ENCODE data around the gene PTTG2.

The PTTG2 gene

DNA sequence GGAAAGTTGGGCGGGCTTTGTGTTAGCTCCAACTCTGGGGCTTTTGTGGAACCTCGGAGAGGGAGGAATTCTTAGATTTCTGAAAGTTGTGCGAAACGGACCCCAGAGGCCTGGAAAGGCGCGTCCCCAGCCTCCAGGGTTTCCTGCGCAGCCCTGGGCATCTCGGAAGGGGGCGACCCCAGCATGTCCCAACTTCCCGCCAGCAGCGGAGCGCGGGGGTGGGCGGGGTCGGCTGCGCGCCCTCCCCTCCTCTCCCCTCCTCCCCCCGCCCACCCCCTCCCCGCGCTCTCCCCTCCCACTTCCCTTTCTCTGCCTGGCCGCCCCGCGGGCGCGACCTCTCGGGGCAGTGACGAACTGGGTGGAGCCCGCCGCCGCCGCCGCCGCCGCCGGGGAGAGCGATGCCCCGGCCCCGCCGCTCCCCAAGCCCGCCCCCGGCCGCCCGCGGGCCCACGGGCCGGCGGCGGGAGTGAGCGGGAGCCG, 16.8 kb downstream of the PTTG2 start:
- peak overlapping the region; percentile 56 for H3K4me3 ChIP-seq (replicated peaks; ENCODE audit: low read depth, low read length)
- TF ChIP-seq, protein P1, sequence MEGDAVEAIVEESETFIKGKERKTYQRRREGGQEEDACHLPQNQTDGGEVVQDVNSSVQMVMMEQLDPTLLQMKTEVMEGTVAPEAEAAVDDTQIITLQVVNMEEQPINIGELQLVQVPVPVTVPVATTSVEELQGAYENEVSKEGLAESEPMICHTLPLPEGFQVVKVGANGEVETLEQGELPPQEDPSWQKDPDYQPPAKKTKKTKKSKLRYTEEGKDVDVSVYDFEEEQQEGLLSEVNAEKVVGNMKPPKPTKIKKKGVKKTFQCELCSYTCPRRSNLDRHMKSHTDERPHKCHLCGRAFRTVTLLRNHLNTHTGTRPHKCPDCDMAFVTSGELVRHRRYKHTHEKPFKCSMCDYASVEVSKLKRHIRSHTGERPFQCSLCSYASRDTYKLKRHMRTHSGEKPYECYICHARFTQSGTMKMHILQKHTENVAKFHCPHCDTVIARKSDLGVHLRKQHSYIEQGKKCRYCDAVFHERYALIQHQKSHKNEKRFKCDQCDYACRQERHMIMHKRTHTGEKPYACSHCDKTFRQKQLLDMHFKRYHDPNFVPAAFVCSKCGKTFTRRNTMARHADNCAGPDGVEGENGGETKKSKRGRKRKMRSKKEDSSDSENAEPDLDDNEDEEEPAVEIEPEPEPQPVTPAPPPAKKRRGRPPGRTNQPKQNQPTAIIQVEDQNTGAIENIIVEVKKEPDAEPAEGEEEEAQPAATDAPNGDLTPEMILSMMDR (IDR thresholded peaks at IDR 0.05; ENCODE audit: low read length, missing control alignments): no peak
- DNase-seq (ENCODE audit: low read depth): peak; percentile 72

- DNase-seq (ENCODE audit: low read depth): peak; percentile 77
- H3K4me3 ChIP-seq (replicated peaks; ENCODE audit: low read depth, low read length): peak overlapping the region; percentile 56
- TF ChIP-seq, protein P1 (IDR thresholded peaks at IDR 0.05; ENCODE audit: low read length, missing control alignments): peak; percentile 56
Measured at GRCh38 chr4:37977471-37978247, 17.5 kb downstream of the PTTG2 start.

GRCh38 chr4:37978248-37978924, 18.2 kb downstream of the PTTG2 start:
- TF ChIP-seq, protein P1 (IDR thresholded peaks at IDR 0.05; ENCODE audit: low read length, missing control alignments): no peak
- DNase-seq (ENCODE audit: low read depth): no peak
- H3K4me3 ChIP-seq (replicated peaks; ENCODE audit: low read depth, low read length): peak overlapping the region; percentile 56

DNA sequence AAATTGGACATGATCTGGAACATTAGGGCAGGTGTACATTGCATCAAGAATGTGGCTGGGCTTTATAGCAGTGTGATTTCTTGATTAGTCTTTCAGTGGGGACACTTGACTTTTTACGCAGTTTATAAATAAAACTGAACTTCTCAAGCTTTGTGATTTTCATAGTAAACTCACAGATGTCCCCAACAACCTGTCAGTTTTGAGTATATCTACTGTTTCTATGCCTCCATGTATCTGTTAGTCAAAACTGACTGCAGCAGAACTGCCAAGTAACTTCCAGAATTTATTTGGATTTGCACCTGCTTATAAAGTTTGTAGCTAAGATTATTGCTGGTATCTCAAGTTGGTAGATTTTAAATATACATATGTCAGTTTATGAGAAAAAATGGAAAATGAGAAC, 20.0 kb downstream of the PTTG2 start:
- H3K4me3 ChIP-seq (replicated peaks; ENCODE audit: low read depth, low read length): no peak overlapping the region

DNA sequence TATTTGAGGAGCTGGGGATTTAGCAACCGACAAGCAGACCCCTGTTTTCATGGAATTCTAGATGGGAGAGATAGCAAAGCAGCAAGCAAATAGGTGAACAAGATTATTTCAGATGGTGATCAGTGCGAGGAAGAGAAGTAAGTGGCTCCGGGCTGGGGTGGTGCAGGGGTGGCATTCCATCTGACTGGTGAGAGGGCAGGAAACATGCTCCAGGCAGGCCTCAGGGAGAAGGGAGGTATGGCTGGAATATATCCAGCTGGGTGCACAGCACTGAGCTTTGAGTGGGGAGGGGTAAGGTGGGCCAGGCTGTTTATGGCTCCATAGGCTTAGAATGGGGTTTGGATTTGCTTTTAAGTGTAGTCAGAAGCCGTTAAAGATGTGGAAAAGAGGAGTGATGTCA, 21.2 kb downstream of the PTTG2 start:
- no peak for DNase-seq (ENCODE audit: low read depth)
- no peak overlapping the region for H3K4me3 ChIP-seq (replicated peaks; ENCODE audit: low read depth, low read length)
- TF ChIP-seq, protein P1 (IDR thresholded peaks at IDR 0.05; ENCODE audit: low read length, missing control alignments): no peak

More for the DNA sequence above, 20.0 kb downstream of the PTTG2 start:
- DNase-seq (ENCODE audit: low read depth): no peak
- TF ChIP-seq, protein P1 (IDR thresholded peaks at IDR 0.05; ENCODE audit: low read length, missing control alignments): no peak

- TF ChIP-seq, protein P1 (IDR thresholded peaks at IDR 0.05; ENCODE audit: low read length, missing control alignments): no peak
- peak; percentile 29 for DNase-seq (ENCODE audit: low read depth)
- no peak overlapping the region for H3K4me3 ChIP-seq (replicated peaks; ENCODE audit: low read depth, low read length)
Measured at GRCh38 chr4:37981844-37982720, 21.9 kb downstream of the PTTG2 start.
